Liver (tissue), 3 donors: ENCODE results near the gene COL19A1.

Source experiments
- CTCF ChIP-seq: fragments of 150-350 bp; IDR thresholded peaks from 2 replicates; pipeline ENCODE4 v1.5.1; 2017; ENCODE audit warnings: improper control_type of control experiment, low read depth, low read length; ENCODE audit not compliant: missing input control
- RAD21 ChIP-seq, 2 donors: IDR thresholded peaks; 2 replicates each; pipeline ENCODE4 v1.6.1; 2016; ENCODE audit warnings: antibody characterized with exemption in 2 of 2, mild to moderate bottlenecking in 2 of 2
- YY1 ChIP-seq: IDR thresholded peaks from 2 replicates; pipeline ENCODE4 v1.6.1; 2016; ENCODE audit warnings: antibody characterized with exemption, mild to moderate bottlenecking
- donor health status: healthy.
- donor health status: healthy.

DNA sequence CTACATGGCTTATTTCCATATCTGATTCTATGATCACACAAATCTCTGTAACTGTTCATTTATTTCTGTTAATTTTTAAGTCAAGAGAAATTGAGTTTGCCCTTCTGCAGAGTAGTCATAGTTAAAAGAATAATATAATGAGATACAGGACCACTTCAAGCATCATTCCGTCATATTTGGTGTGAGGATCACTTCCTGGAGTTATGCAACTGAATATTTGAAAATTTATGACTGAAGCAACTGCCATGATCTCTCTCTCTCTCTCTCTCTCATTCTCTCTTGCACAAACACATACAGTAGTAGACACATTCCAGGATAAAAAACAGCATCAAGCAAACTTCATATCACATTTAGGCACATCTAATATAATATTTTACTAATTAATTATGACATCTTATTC, 320.1 kb downstream of the COL19A1 start:
- TF ChIP-seq CTCF (no peak), YY1 (no peak), RAD21 (IDR thresholded peaks at IDR 0.05) (no peak)
